ENCODE results near the gene SEM1. TPM values are rescaled to one million over a fixed set of nuclear protein-coding genes. Genes with fewer than 3 reads are reported as not detected.

SEM1 gene
- total and polyA plus RNA-seq, 2 donors (not counting 3 experiments of a cell fraction or from before 2014, with no cell fraction given) = 16.7 to 81.6 TPM

GRCh38 chr7:96710544-96710943 lies 898 bp upstream of the SEM1 start:
- DNase-seq (ENCODE audit: low read depth, low spot score) (no peak), FAIRE-seq (no peak)
- Histone ChIP-seq H4K20me1 (replicated peaks; ENCODE audit: control insufficient read depth, extremely low read depth, insufficient read depth, low read length) (no peaks in the 10 kb centered on the region), H3K9me1 (replicated peaks; ENCODE audit: control insufficient read depth, extremely low read depth, insufficient read depth, low read length) (no peaks in the 10 kb centered on the region), H3K9ac (replicated peaks; ENCODE audit: extremely low read depth, insufficient read depth, low read length) (no peak overlapping the region), H3K4me2 (ENCODE audit: insufficient read depth, low read length) (no peak overlapping the region), H3K4me1 (ENCODE audit: control insufficient read depth, extremely low read depth, insufficient read depth, low read length) (peaks cover 15% of the 10 kb centered on the region), H3K9me3 (replicated peaks; ENCODE audit: control insufficient read depth, insufficient read depth, low read length) (peaks cover 2% of the 10 kb centered on the region), H3K27me3 (ENCODE audit: control insufficient read depth in 2 of 2, insufficient read depth in 2 of 2, low read length in 2 of 2) (peaks cover under 1 to 4% of the 10 kb centered on the region in 2 experiments), H3K27ac (ENCODE audit: insufficient read depth, low read depth, low read length) (no peak overlapping the region), H3K36me3 (ENCODE audit: control insufficient read depth in 2 of 2, extremely low read depth in 1 of 2, insufficient read depth in 2 of 2, low read length in 2 of 2) (peaks cover 0 to 2% of the 10 kb centered on the region in 2 experiments), H3K4me3 (replicated peaks in 1 of 3; ENCODE audit: insufficient read depth in 1 of 3, low read depth in 1 of 3, low read length in 3 of 3) (no peak overlapping the region), H3K79me2 (ENCODE audit: control insufficient read depth, insufficient read depth, low read length) (peaks cover 37% of the 10 kb centered on the region), H2AFZ (ENCODE audit: low read depth, low read length) (peak overlapping the region; percentile 100)
- intact Hi-C loops (cut with micrococcal nuclease) = loop anchor here (10.0 kb wide), 1 partner anchor 476 kb away; no protein-coding TSS in a partner anchor
- ChIA-PET POLR2A (no interaction called here), CTCF (interaction anchor here (1.0 kb wide), 1 partner anchor 8 kb away, joined by 3 read pairs; no protein-coding TSS in a partner anchor)
- TF ChIP-seq MAX (IDR thresholded peaks at IDR 0.05; ENCODE audit: insufficient read depth, insufficient read length) (no peak), EZH2 (IDR thresholded peaks at IDR 0.05; ENCODE audit: borderline replicate concordance, low read depth, low read length, severe bottlenecking) (no peak), JUN (IDR thresholded peaks at IDR 0.05; ENCODE audit: borderline replicate concordance, insufficient read depth, insufficient read length, low read depth) (no peak), MYC (IDR thresholded peaks at IDR 0.05; ENCODE audit: low read depth, low read length) (no peak), POLR2A (IDR thresholded peaks at IDR 0.05; ENCODE audit: low read depth, low read length) (no peak), POLR2AphosphoS5 (IDR thresholded peaks at IDR 0.05; ENCODE audit: insufficient read depth, low read depth, low read length) (no peak), GATA2 (IDR thresholded peaks at IDR 0.05; ENCODE audit: insufficient read depth, insufficient read length, low read depth, low read length) (no peak), FOS (IDR thresholded peaks at IDR 0.05; ENCODE audit: borderline replicate concordance, insufficient read depth, low read length) (no peak), CTCF (IDR thresholded peaks at IDR 0.05; ENCODE audit: extremely low read depth in 1 of 2, insufficient read depth in 1 of 2, low read depth in 1 of 2, low read length in 2 of 2) (no peak)
- dilution Hi-C loops (cut with MboI; ENCODE audit: extremely low pct_ligation_motif_present, low sequenced_read_pairs) = no loop called here
- no TSS peak for BruUV-seq (replicated peaks)
